Hematopoietic multipotent progenitor cell treated with erythropoietin and hydrocortisone succinate and interleukin-3 and kit ligand, for 6 days (in vitro differentiated cells): ENCODE measurements around the gene CCDC82.
A peak's percentile ranks its signal among the peaks of the same experiment; 100 is the strongest.

ENCODE experiments used
- DNase-seq: peaks from one replicate; pipeline ENCODE4 v3.0.0-alpha.2; 2015

The CCDC82 gene

DNA sequence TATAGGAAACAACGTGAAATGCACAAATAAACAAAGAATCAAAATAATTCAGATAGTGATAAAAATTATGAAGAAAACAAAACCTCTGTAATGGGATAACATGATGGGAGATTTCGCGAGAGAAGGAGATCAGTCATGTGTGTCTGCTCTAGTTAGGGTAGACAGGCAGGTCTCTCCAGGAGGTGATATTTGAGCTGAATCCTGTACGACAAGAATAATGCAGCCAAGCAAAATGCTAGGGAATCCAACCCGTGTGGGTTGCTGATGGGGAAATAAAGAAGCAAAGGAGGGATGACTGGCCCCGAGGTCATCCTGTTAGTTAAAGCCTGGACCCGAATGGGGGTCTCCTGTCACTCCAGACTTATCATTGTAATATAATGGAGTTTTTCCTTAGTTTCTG, 62.8 kb downstream of the CCDC82 start:
- DNase-seq: no peak

DNA sequence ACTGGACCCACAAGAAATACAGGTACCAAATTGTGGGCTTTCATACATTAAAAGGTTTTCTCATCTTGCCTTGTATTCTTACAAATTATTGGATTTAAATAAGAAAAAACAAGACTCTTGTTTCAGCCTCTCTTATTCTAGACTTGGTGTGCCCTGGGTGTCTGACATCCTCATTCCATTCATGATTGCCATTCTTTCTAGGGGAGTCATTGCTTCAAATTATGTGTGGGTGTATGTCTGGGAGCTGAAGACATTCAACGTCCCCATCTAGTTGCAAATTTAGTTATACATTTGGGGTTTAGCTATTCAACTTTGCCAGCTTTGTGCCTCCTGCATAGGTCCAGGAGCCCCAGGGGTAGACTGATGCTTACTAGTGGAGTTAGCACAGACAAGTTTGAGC, 64.8 kb downstream of the CCDC82 start:
- no peak for DNase-seq

DNA sequence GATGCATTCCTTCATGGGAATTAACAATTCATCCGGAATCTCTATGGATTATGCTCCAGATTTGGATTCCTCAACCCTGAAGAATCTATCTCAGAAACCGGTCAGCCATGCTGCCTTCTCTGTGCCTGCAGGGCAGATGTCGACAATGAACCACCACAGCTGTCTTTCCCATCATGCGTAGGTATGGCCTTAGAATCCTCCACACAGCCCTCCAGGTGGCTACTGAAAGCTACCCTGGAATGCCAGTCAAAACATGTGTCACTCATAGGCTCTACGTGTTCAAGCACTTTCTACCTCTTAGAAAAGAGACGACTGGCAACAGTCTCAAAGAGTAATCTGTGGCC, 66.1 kb downstream of the CCDC82 start:
- no peak for DNase-seq

DNA sequence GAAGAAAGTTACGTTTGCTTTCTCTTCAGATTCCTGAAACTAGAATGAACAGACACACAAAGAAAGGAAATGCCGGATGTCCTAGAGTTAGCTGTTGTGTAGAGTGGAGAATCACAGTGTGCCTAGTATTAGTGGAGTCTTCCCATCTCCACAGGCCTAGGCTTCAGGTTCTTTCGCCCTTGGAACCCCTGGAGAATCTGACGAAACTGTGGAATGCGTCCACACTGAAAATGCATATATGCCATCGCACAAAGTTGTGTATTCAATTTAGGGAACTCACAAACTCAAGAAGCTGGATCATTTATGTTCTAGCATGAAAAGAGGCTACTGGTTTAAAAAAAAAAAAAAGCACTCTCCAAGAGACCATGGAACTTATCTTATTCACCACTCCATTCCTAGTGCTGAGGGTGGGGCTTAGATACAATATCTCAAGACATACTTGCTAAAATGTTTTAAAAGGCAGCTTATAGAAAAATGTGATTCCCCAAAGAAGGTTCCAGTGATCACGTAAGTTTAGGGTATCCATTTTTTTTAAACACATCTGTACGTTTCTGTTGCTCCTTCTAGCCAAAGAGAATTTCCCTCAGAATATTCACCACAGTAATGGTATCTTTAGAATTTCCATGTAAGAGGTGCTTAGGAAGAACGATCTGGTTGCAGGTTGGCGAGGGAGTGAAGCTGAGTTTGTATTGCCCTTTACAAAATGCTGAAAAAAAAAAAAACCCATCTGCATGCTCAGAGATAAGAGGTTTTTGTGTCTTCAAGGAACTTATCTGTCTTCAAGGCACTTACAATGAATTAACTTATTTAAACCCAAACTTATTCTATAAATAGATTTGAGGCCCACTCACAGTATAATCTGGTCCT, 66.7 kb downstream of the CCDC82 start:
- DNase-seq: peak; percentile 75

DNA sequence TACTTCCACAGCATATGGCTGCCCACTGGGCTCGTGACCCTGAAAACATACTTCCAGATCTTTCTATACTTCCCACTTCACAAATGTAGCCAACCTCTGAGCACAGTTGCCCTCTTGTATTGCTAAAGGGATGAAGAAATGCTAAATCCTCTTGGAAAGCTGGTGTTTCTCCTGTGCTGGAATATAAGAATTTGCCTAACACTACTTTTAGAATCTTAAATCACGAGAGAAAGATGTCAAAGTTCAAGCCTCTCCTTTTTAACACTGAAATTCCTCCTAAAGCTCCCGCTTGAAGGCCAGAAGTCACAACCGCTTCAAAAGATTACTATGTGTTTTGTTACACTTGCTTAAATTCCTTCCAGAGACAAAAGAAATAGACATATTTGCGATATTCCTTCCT, 68.6 kb downstream of the CCDC82 start:
- DNase-seq: no peak

DNA sequence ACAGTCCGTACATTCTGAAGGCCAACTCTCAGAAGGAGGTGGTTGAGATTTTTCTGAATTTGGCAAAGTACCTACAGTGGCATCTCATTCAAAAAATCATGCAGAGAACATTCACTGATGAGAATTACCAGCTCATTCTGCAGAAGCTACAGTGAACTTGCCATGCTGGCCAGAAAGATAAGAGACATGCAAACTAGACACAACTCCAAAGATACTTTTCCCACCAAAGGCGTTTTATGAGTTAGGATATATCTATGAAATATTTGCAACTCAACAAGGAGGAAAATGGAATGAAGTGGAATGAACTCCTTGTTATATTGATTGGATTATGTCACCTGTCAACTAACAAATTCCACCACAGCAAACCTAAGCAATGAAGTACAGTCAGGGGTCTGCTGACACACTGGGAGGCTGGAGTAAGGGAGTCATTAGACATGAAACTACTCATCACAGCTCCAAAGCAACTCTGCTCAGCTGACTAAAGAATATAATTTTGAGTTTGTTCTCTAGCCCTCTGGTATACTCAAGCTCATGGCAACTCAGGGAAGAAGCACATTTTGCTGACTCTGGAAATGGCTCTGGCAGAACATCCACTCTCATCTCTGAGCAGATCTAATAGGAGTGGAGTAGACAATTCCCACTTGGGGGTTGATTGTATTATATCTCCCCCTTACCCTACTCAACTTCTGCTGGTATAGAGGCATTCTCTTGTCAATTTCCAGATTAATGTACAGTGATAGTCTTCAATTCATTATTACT, 69.6 kb downstream of the CCDC82 start:
- DNase-seq: peak; percentile 48

DNA sequence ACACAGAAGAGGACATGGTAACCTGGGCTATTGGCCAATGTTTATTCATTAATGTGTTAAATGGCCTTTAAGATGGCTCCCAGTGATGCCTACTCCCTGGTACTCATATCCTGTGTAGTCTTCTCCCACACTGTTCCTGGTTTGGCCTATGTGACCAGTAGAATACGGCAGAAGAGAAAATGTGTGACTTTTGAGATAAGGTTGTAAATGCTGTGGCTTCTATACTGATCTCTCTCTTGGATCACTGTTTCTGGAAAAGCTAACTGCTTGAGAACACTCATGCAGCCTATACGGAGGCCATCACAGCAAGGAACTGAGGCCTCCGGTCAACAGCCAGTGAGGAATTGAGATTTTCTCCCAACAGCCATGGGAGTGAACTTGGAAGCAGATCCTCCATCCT, 70.9 kb downstream of the CCDC82 start:
- peak; percentile 63 for DNase-seq

DNA sequence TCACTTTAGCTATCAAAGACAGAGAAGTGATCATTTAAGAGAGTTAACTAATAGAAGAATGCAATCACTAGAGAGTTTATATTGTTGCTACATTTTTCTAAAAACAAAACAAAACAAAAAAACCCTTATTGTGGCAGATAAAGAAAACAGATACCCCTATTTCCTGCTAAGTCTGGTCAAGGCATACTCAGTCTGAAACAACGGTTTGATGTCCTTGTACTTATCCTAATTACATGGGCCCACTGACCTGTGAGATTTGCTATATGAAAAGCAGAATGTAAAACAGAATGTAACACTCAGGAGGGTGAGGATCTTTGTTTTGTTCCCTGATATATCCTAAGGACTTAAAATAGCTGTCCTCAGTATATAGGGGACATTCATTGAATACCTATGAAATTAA, 71.3 kb downstream of the CCDC82 start:
- DNase-seq: no peak

DNA sequence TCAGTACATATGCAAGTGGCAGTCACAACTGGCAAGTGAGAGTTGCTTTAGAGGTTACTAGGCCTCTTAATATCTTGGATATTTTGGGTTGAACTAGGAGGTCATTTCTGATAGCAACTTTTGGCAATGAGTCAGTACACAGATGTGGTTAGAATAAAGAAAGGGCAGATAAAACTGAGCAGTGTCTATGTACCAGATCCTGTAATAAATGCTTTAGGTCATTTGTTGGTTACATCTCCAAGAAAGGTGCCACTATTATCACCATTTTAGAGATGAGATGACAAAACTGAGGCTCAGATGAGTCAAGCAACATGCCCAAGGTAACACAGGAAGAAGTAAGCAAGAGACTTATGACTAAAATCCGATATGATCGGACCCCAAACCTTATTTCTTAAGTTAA, 71.7 kb downstream of the CCDC82 start:
- peak; percentile 47 for DNase-seq

DNA sequence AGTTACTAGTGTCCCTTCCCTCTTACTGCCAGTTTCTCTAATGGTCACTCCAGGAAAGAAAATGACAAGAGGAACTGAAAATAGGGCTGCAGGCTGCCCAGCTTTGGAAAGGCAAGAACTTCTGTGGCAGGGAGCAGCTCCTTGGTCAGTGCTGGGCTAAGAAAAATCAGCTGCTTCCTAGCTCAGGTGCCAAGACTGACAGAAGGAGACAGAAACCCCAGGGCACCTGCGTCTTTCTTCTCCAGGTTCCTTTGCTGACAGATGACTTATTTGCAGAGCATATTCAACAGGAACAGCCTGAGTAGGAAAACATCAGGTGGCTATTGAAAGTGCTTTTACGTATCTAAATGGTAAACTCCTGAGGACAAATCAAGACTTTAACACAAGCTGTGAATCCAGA, 72.1 kb downstream of the CCDC82 start:
- DNase-seq: no peak

DNA sequence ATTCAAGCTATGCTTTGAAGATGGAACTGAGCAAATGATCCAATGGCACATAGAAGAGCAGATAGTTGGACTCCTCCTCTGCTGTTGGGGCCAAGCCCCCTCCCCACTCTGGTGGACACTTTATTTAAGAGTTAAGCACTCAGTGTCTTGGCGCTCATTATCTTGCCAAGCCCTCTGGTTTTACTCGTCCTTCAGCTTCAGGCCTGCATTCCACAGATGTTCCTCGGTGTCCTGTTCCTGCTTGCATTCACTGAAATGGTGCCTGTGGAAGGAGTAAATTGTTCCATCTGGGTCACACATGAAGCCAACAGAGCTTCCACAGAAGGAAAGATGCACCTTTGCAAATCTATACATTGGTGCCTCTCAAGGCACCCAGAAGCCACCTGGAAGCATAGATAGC, 72.8 kb downstream of the CCDC82 start:
- no peak for DNase-seq

DNA sequence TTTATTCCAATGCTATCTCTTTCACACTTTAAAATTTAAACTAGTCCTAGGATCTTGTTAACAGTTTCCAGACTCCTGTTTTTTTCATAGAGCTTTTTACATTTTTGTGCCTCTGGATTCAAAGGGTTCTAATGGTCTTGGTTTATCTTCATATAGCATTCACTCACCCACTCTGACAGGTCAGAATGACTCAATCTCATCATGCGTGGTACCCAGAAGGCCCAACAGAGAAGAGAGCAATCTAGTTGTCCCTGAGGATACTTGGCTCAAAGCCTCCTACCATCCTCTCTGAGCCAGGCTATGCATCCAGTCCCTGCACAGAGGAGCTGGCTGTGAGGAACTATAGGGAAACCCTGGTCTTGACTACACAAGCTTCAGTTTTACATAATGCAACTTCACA, 74.2 kb downstream of the CCDC82 start:
- no peak for DNase-seq

DNA sequence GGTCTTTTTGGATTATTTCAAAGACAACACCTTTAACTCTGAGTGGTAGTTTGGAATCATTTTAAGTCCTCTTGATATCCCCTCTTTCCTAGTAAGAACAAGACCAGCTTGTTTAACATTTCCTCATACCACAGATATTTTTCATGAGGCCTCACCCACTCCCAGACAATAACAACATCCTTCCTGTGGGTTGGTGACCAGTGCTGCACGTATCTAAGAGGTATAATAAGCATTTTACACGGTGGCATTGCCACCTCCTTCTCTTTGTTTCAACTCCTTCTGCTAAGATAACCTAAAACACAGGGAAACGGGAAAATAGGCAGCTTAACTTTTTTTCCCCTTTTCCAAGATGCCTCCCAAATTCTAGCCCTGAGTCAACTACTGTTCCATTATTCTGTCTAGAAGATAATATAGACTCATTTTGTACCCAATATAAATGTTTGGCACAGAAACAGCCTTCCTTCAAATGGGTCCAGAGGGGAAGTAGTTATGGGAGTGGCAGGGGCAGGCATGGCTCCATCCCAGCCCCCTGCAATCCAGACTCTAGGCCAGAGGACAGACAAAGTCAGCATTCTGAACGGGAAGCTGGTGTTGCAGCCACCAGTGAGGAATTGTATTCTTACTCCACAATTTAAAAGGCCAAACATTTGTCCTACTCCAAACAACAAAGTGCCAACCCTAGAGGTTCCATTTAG, 75.2 kb downstream of the CCDC82 start:
- DNase-seq: no peak

DNA sequence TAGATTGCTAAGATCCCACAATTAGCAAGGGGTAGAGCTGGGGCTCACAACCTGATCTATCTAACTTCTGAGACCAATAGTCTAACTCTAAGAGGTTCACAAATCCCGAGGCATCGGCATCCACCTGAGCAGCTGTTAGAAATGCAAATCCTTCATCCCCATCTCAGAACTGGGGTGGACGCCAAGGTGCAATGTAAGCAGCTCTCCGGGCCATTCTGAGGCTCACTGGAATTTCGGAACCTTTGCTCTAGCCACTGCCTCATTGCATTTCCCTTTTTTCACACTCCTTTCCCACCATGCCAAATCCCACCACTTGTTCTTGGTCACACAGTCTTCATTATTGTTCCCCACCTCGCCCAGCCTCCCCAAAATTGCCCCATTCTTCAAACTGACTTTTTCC, 76.5 kb downstream of the CCDC82 start:
- DNase-seq: no peak

DNA sequence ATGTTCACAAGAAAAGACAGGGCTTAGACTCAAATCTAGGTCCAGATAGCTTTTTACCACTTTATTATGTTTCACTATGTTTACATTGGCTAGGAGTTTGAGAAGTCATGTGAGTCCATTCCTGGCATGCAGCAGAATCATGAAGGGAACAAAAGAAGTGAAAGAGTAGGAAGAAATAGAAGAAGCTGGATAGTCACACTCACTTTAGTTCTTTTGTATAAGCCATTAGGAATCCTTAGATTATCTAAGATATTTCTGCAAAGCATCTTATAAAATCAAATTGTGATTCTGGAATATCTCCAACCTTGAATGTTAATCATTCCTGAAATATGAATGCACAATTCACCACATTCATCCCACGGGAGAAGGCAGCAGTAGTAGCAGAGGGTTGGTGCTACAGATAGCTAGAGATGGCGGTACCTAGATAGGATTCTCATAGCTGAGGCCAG, 78.6 kb downstream of the CCDC82 start:
- DNase-seq: no peak

DNA sequence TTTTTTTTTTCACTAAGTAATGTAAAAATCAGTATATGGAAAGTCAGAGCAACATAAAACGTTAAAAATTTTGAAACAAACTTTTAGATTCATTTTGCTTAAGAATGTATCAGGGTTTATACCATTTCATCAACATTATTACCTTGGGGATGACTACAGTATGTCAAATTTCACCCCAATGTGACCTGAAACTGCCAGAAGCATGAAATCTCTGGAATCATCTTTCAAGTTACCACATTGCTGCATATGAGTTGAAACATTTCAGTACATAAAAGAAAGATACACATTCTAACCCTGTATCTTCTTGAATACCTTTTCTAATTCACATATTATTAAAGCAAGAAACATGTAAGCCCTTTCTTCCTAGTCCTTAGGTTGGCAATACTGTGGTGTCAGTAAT, 79.5 kb downstream of the CCDC82 start:
- no peak for DNase-seq

DNA sequence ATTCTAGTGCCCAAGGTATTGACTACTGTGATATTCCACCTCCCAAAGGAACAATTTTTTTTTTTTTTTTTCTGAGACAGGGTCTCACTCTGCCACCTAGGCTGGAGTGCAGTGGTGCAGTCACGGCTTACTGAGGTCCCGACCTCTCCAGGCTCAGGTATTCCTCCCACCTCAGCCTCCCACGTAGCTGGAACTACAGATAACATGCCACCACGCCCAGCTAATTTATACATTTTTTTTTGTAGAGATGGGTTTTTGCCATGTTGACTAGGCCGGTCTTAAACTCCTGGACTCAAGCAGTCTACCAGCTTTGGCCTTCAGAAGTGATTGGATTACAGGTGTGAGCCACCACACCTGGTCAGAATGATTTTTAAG, 80.1 kb downstream of the CCDC82 start:
- no peak for DNase-seq

DNA sequence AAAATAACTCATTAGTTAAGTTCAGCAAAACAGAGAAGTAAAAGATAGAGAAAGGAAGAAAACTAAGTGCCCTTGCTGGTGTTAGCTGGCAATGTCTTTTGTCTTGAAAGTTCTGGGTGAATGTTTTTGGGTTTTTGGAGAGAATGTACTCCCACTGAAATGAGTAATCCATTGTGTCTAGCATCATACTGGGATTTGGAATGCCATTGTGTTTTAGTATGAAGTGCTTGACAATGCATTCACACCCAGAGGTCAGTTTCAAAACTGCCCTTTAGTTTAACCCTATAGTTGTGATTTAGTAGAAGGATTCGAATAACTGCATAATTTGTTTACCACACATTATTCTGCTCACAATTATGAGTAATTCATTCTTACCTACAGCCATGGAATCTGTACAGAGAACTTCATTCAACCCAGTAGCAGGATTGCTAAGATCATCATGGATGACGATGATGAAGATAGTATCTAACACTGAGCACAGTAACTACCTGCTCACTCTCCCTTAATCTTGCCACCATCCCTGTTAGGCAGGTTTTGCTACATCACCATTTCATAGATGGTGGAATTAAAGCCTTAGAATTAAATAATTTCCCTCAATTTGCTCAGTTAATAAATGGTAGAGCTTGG, 80.6 kb downstream of the CCDC82 start:
- DNase-seq: no peak

DNA sequence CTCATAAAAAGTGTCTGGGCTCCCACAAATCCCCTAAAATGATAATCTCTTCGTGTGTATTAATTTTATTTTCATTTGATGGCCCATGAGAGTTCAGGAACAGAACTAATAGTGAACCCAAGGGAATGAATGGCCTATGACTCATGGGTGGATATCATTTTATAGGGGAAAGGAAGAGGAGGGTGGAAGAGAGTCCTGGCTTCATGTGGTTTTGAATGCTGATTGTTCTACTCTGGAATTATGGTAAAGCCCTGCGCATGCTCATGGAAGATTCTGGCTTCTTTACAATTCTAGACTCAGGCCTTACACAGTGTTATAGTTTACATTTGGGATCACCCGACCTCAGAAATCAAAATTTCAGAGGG, 82.0 kb downstream of the CCDC82 start:
- DNase-seq: no peak

DNA sequence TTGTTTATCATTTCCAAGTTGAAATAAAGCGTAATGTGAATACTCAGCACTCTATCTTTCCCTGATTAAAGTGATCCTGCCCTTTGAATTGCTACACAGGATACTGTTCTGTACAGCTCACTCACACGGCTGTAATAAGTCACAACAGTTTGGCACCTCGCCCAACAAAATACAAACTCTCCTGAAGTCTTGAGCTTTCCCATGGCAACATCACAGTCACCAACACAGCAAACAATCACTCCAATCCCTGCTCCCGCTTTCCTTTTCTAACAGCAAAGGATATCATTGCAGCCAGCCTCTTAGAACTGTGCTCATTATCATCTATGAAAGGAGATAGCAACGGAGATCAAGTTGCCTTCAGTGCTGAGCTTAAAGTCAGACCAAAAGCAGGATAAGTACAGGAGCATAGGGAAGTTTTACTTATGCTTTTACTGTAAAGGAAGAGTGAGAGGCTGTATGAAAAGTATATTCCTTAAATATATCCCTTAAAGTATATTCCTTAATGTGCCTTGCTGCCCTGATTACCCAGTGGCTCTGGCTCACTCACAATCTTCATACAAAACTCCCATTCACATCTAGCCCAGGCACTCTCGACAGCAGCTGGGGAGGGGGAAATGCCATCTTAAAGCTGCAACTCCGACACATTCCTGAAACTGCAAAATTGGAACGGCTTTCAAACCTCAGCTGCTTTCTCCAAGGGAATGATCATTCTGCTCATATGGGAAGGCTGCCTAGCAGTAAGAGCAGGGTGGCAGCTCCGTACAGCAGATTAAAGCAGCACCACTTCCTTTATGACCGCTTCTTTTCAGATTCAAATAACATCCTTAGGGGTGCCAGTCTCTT, 82.6 kb downstream of the CCDC82 start:
- peak; percentile 40 for DNase-seq

DNA sequence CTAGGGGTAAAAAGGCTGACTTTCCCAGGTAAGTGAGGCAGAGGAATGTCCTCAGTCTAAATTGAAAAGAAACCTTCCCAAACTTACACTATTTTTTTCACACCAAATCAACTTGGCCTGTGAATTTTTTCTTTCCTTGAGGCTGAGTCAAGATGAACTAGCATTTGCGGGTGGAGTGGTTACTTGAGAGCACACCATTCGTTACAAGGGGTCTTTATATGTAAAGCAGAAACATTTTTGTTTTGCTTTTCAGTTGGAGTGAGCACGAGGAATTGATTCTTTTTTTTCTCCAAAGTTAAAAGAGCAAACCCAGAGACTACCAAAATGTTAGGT, 83.1 kb downstream of the CCDC82 start:
- DNase-seq: no peak

DNA sequence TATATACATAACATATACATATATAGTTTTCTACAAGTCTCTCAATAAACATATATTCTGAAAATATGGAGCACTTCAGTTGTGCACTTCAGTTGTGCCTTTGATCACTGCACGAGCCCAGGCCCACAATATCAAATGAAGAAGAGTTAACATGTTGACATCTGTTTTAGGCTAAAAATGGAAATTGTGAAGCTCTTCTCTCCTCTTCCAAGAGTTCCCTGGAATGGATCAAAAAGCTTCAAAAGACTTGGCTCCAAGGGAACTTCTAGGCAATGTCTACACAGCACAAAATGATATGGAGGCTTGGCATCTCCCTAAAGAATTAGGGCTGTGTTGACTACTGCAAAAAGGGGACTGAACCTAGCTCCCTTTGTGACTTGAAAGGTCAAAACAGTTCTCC, 83.6 kb downstream of the CCDC82 start:
- no peak for DNase-seq

DNA sequence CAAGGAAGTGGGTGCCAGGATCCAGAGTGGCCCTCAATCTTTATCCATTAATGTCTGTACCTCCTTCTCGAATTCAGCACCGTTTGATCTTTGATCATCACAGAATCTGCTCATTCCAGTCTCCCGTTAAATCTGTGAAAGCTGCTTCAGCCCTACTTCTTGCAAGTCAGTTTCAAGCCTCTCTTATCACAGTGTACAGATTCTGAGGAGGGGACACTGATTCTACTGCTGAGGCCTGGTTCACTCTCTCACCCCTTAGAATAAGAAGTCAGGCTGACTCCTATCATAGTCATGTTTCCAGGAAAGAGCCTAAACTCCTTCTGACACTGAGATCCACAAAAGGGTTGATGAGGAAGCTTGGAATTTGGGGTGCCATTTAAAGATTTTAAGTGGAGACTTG, 85.7 kb downstream of the CCDC82 start:
- no peak for DNase-seq
